Sigmoid colon (tissue), 7 donors: ENCODE results near the gene TCTN3. TPM values are rescaled to one million over a fixed set of nuclear protein-coding genes. Genes with fewer than 3 reads are reported as not detected.

Experiments
- DNase-seq: peaks from one replicate; pipeline ENCODE4 v3.0.0-alpha.2; 2019
- H3K27ac ChIP-seq, 4 donors: fragments of 200-600 bp; sonication (generic); one replicate each; pipeline ENCODE4 v1.5.1; 2016 to 2019; ENCODE audit warnings: mild to moderate bottlenecking in 1 of 4
- H3K27me3 ChIP-seq, 3 donors: fragments of 200-600 bp; sonication (generic); one replicate each; pipeline ENCODE4 v1.5.1; 2019; ENCODE audit warnings: mild to moderate bottlenecking in 1 of 3
- H3K36me3 ChIP-seq, 4 donors: fragments of 200-600 bp; sonication (generic); one replicate each; pipeline ENCODE4 v1.5.1; 2016 to 2019
- H3K4me1 ChIP-seq, 4 donors: fragments of 200-600 bp; sonication (generic); one replicate each; pipeline ENCODE4 v1.5.1; 2017 to 2019
- H3K4me3 ChIP-seq, 4 donors: fragments of 200-600 bp; sonication (generic); one replicate each; pipeline ENCODE4 v1.5.1; 2017 to 2019; ENCODE audit warnings: mild to moderate bottlenecking in 2 of 4, moderate library complexity in 1 of 4
- H3K9me3 ChIP-seq, 4 donors: fragments of 200-600 bp in 3 of 4; sonication (generic) in 3 of 4; one replicate each; pipeline versions ENCODE4 v1.5.1 to v1.6.1; 2013 to 2019
- EP300 ChIP-seq, 4 donors: sonication (generic); formaldehyde crosslinking; IDR thresholded peaks; one replicate each; pipeline ENCODE4 v1.6.1; 2017; ENCODE audit warnings: antibody characterized with exemption in 4 of 4
- POLR2A ChIP-seq, 2 donors: fragments of 450-650 bp; IDR thresholded peaks; one replicate each; pipeline ENCODE4 v1.6.1; 2016; ENCODE audit warnings: antibody characterized with exemption in 2 of 2, mild to moderate bottlenecking in 2 of 2, moderate library complexity in 2 of 2
- POLR2AphosphoS5 ChIP-seq, 4 donors: sonication (generic); formaldehyde crosslinking; IDR thresholded peaks; one replicate each; pipeline ENCODE4 v1.6.1; 2017; ENCODE audit warnings: antibody characterized with exemption in 4 of 4
- WGBS, 2 donors: extraction: QIAGEN DNeasy Blood & Tissue Kit; methylation state at CpG; one replicate each; pipeline ENCODE4 v1.1.7; 2013; 5-methylcytosine and 5-hydroxymethylcytosine counted together
- intact Hi-C: fragments of 100-400 bp; cut with DNase I; formaldehyde crosslinking; loops from one replicate; pipeline ENCODE4 v1.15.1; 2023
- polyA plus RNA-seq, 3 donors: library from polyadenylated mRNA; stranded (reverse); fragments of 200-250 nt; gene quantifications; one replicate each; pipeline ENCODE4 v1.2.3, GENCODE V29; 2013
- total RNA-seq, 4 donors: library from RNA; depleted of rRNA; stranded (reverse); fragments of >200 nt; gene quantifications; one replicate each; pipeline ENCODE4 v1.1.0, GENCODE V29; 2016
- TF ChIP-seq, protein P1 (sequence below), 4 experiments: fragments of 450-650 bp in 3 of 4; fragments of 200-600 bp in 1 of 4; IDR thresholded peaks; one replicate each; pipeline ENCODE4 v1.5.1; 2016 to 2019; ENCODE audit warnings: antibody characterized with exemption in 4 of 4, mild to moderate bottlenecking in 3 of 4, moderate library complexity in 2 of 4
- donor health status: healthy with polysubstance abuse.
- donor health status: Bipolar disorder and iron deficiency.
- donor health status: healthy.

Gene TCTN3
- total and polyA plus RNA-seq, 7 donors = 6.6 to 20.5 (median 14.5) TPM

DNA sequence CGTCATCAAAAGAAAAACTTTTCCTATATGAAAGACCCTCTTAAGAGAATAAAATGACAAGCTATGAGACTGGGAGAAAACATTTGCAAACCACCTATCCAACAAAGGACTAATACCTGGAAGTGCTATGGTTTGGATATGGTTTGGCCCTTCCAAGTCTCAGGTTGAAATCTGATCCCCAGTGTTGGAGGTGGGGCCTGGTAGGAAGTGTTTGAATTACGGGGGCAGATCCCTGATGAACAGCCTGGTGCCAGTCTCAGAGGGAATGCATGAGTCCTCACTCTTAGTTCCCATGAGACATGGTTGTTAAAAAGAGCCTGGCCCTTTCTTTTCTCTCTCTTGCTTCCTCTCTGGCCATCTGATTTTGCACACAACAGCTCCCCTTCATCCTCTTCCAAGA lies 43.5 kb downstream of the TCTN3 start:
- 80 to 91% methylated on average over 2 of the region's 2 CpGs for WGBS, 2 donors
- TF ChIP-seq POLR2A (IDR thresholded peaks at IDR 0.05) (no peak), EP300 (IDR thresholded peaks at IDR 0.05) (no peak), POLR2AphosphoS5 (IDR thresholded peaks at IDR 0.05) (no peak)
- TF ChIP-seq, protein P1, sequence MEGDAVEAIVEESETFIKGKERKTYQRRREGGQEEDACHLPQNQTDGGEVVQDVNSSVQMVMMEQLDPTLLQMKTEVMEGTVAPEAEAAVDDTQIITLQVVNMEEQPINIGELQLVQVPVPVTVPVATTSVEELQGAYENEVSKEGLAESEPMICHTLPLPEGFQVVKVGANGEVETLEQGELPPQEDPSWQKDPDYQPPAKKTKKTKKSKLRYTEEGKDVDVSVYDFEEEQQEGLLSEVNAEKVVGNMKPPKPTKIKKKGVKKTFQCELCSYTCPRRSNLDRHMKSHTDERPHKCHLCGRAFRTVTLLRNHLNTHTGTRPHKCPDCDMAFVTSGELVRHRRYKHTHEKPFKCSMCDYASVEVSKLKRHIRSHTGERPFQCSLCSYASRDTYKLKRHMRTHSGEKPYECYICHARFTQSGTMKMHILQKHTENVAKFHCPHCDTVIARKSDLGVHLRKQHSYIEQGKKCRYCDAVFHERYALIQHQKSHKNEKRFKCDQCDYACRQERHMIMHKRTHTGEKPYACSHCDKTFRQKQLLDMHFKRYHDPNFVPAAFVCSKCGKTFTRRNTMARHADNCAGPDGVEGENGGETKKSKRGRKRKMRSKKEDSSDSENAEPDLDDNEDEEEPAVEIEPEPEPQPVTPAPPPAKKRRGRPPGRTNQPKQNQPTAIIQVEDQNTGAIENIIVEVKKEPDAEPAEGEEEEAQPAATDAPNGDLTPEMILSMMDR (IDR thresholded peaks at IDR 0.05) = no peak
- Histone ChIP-seq H3K27me3 (no peaks in the 10 kb centered on the region), H3K4me1 (peaks cover 0 to 9% (median 3%) of the 10 kb centered on the region in 4 donors), H3K9me3 (no peaks in the 10 kb centered on the region), H3K4me3 (no peak overlapping the region), H3K36me3 (peaks cover 0 to 50% (median 9%) of the 10 kb centered on the region in 4 donors), H3K27ac (no peak overlapping the region)
- DNase-seq = no peak
- intact Hi-C loops = no loop called here

DNA sequence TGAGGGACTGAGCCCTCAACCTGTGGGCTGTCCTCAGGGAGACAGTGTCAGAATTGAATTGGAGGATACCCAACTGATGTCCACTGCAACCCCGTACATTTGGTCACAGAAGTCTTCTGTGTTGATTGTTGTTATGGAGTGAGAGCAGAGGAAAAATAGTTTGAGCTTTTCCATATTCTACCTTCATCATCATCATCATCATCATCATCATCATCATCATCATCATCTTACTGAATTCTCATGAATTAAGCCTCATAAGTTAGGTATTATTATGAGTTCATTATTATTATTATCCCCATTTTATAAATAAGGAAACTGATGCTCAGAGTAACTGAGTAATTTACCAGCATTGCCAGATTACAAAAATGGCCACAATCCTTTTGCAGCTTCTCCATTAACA lies 45.6 kb downstream of the TCTN3 start:
- H3K27me3 ChIP-seq = no peaks in the 10 kb centered on the region
- TF ChIP-seq, protein P1 (IDR thresholded peaks at IDR 0.05) = no peak
- TF ChIP-seq POLR2AphosphoS5 (IDR thresholded peaks at IDR 0.05) (no peak), POLR2A (IDR thresholded peaks at IDR 0.05) (no peak), EP300 (IDR thresholded peaks at IDR 0.05) (no peak)

DNA sequence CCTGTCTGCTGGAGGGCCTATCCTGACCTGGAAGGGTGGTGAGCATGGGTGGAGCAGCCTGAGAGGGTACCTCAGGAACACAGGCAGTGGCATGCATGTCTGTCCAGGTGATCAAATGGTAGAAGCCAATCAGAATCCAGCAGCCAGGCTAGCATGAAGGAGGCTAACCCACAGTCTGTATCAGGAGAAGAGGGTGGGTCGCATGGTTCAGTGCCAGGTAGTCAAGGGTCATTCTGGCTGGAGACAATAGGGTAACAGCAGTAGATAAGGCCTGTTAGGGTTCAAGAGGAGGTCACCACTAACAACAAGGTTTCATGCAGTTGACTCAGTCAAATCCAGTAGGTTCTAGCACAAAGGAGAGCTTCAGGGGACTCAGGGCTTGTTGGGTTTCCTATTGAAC lies 47.6 kb downstream of the TCTN3 start:
- H3K4me3 ChIP-seq = no peak overlapping the region
- H3K9me3 ChIP-seq = no peaks in the 10 kb centered on the region
- no peak for DNase-seq
- peaks cover 6 to 52% (median 10%) of the 10 kb centered on the region in 4 donors for H3K36me3 ChIP-seq
- TF ChIP-seq, protein P1 (IDR thresholded peaks at IDR 0.05) = no peak
- TF ChIP-seq POLR2AphosphoS5 (IDR thresholded peaks at IDR 0.05) (no peak), EP300 (IDR thresholded peaks at IDR 0.05) (no peak), POLR2A (IDR thresholded peaks at IDR 0.05) (no peak)
- 25 to 71% methylated on average over 1 of the region's 1 CpG for WGBS, 2 donors
- no peaks in the 10 kb centered on the region for H3K4me1 ChIP-seq
- intact Hi-C loops = no loop called here
- no peaks in the 10 kb centered on the region for H3K27me3 ChIP-seq
- no peak overlapping the region for H3K27ac ChIP-seq

More for the DNA sequence above, 45.6 kb downstream of the TCTN3 start:
- WGBS, 2 donors = 98% methylated on average over 1 of the region's 1 CpG
- intact Hi-C loops = no loop called here
- no peak overlapping the region for H3K27ac ChIP-seq
- no peaks in the 10 kb centered on the region for H3K9me3 ChIP-seq
- H3K36me3 ChIP-seq = peaks cover 0 to 54% (median 9%) of the 10 kb centered on the region in 4 donors
- DNase-seq = no peak
- H3K4me3 ChIP-seq = no peak overlapping the region
- no peaks in the 10 kb centered on the region for H3K4me1 ChIP-seq

DNA sequence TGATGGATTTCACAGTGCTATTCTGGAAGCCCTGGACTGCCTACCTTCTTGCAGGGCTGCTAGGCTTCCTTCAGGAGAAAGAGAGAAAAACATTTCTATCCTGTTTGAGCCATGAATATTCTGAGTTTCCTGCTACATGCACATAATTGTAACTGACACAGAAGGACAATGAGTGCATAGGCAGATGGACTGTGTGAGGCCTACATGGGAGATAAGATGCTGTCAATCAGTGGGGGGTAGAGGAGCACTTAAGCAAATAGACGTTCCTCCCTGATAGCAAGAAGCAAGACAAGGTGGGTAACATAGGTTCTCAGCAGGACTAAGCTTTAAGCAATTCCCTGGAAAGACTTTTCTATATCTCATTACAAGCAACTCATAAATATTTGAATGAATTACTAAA lies 48.8 kb downstream of the TCTN3 start:
- intact Hi-C loops = no loop called here
- no peak for TF ChIP-seq POLR2AphosphoS5 (IDR thresholded peaks at IDR 0.05)
- TF ChIP-seq, protein P1 (IDR thresholded peaks at IDR 0.05) = no peak
- no peak for TF ChIP-seq EP300 (IDR thresholded peaks at IDR 0.05)
- TF ChIP-seq POLR2A (IDR thresholded peaks at IDR 0.05) = no peak
- no peaks in the 10 kb centered on the region for H3K9me3 ChIP-seq
- no peaks in the 10 kb centered on the region for H3K4me1 ChIP-seq
- H3K36me3 ChIP-seq = peaks cover 6 to 53% (median 14%) of the 10 kb centered on the region in 4 donors
- H3K27ac ChIP-seq = no peak overlapping the region
- H3K27me3 ChIP-seq = no peaks in the 10 kb centered on the region
- no peak for DNase-seq
- WGBS, 2 donors = 37 to 80% methylated on average over 1 of the region's 1 CpG
- no peak overlapping the region for H3K4me3 ChIP-seq

DNA sequence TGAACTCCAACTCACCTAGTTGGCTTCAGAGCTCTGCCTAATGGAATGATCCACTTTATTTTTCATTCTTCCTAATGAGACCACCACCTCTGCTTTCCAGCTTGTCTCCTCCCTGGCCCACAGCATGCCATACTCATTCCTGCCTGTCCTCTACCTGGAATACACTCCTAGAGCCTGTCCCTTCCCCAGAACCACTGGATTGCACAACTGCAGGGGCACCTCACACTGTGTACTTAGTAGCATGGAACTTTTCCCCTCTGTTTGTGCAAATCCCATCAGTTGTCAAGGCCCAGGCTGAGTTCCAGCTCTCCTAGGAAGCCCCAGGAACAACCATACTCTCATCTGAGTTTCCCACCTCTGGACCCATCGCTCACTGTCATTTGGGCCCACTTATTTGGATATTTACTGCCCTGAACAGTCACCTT lies 52.8 kb downstream of the TCTN3 start:
- no peak for DNase-seq
- intact Hi-C loops = no loop called here
- H3K9me3 ChIP-seq = no peaks in the 10 kb centered on the region
- TF ChIP-seq, protein P1 (IDR thresholded peaks at IDR 0.05) = no peak
- TF ChIP-seq EP300 (IDR thresholded peaks at IDR 0.05) = no peak
- no peak for TF ChIP-seq POLR2A (IDR thresholded peaks at IDR 0.05)
- no peak for TF ChIP-seq POLR2AphosphoS5 (IDR thresholded peaks at IDR 0.05)
- no peaks in the 10 kb centered on the region for H3K27me3 ChIP-seq
- WGBS, 2 donors = 99 to 100% methylated on average over 1 of the region's 1 CpG
- H3K4me1 ChIP-seq = no peaks in the 10 kb centered on the region
- H3K27ac ChIP-seq = no peak overlapping the region
- H3K36me3 ChIP-seq = peaks cover 8 to 64% (median 19%) of the 10 kb centered on the region in 4 donors
- no peak overlapping the region for H3K4me3 ChIP-seq
